HepG2 (cell line): ENCODE data around the gene FRMD1. TPM values are rescaled to one million over a fixed set of nuclear protein-coding genes. Genes with fewer than 3 reads are reported as not detected.

Experiments
- AKAP8 ChIP-seq: sonication (generic); formaldehyde crosslinking; IDR thresholded peaks from 2 replicates; pipeline ENCODE4 v1.5.1; 2020; ENCODE audit warnings: mild to moderate bottlenecking, missing genetic modification reagents
- ARID3A ChIP-seq: IDR thresholded peaks from 2 replicates; pipeline ENCODE4 v1.6.1; 2012; ENCODE audit warnings: low read depth, low read length, improper control_type of control experiment
- ARNTL ChIP-seq: sonication (generic); formaldehyde crosslinking; IDR thresholded peaks from 2 replicates; pipeline ENCODE4 v1.4.0; 2020; ENCODE audit warnings: mild to moderate bottlenecking, missing genetic modification reagents
- CENPBD1 ChIP-seq: sonication (generic); formaldehyde crosslinking; IDR thresholded peaks from 2 replicates; pipeline ENCODE4 v1.8.0; 2022; ENCODE audit warnings: missing genetic modification reagents, low read depth, mild to moderate bottlenecking, borderline replicate concordance
- CHD2 ChIP-seq: IDR thresholded peaks from 2 replicates; pipeline ENCODE4 v1.6.1; 2011; ENCODE audit warnings: low read depth, low read length, improper control_type of control experiment
- DMAP1 ChIP-seq: IDR thresholded peaks from 2 replicates; pipeline ENCODE4 v1.6.1; 2016
- FOXO1 ChIP-seq: sonication (generic); formaldehyde crosslinking; IDR thresholded peaks from 2 replicates; pipeline ENCODE4 v1.4.0; 2020; ENCODE audit warnings: missing genetic modification reagents
- HMGXB4 ChIP-seq, 2 experiments: sonication (generic) in 1 of 2; formaldehyde crosslinking in 1 of 2; IDR thresholded peaks; 2 replicates each; pipeline versions ENCODE4 v1.4.0 to v1.6.1; 2018 to 2020; ENCODE audit warnings: missing genetic modification reagents in 2 of 2, borderline replicate concordance in 1 of 2, low read depth in 1 of 2, mild to moderate bottlenecking in 1 of 2, missing biosample characterization in 1 of 2
- KDM5A ChIP-seq: fragments of 200-600 bp; sonication (generic); IDR thresholded peaks from 2 replicates; pipeline ENCODE4 v1.7.0; 2018; ENCODE audit warnings: antibody characterized with exemption, mild to moderate bottlenecking, low read length, borderline replicate concordance
- MIER3 ChIP-seq: IDR thresholded peaks from 2 replicates; pipeline ENCODE4 v1.6.1; 2016; ENCODE audit warnings: missing compliant biosample characterization, borderline replicate concordance
- MTERF4 ChIP-seq: sonication (generic); formaldehyde crosslinking; IDR thresholded peaks from 2 replicates; pipeline ENCODE4 v1.8.0; 2023; ENCODE audit warnings: mild to moderate bottlenecking, missing genetic modification reagents
- MYPOP ChIP-seq: sonication (generic); formaldehyde crosslinking; IDR thresholded peaks from 2 replicates; pipeline ENCODE4 v1.8.1; 2023; ENCODE audit warnings: mild to moderate bottlenecking, moderate library complexity, missing genetic modification reagents
- PPARG ChIP-seq: conservative IDR thresholded peaks from 2 replicates; pipeline ENCODE4 v1.6.1; 2016; ENCODE audit warnings: missing biosample characterization, missing genetic modification reagents
- RBM39 ChIP-seq: fragments of 200-400 bp; formaldehyde crosslinking; IDR thresholded peaks from one replicate; pipeline ENCODE4 v1.6.1; 2018; ENCODE audit warnings: antibody characterized with exemption, mild to moderate bottlenecking, low read depth, low read length; ENCODE audit not compliant: poor library complexity, severe bottlenecking
- REPIN1 ChIP-seq: sonication (generic); formaldehyde crosslinking; IDR thresholded peaks from 2 replicates; pipeline ENCODE4 v1.8.0; 2022; ENCODE audit warnings: missing genetic modification reagents, low read depth, mild to moderate bottlenecking, borderline replicate concordance
- SALL2 ChIP-seq: sonication (generic); formaldehyde crosslinking; IDR thresholded peaks from 2 replicates; pipeline ENCODE4 v1.8.1; 2023; ENCODE audit warnings: mild to moderate bottlenecking, missing genetic modification reagents, inconsistent platforms
- STAG1 ChIP-seq: sonication (generic); formaldehyde crosslinking; IDR thresholded peaks from 2 replicates; pipeline ENCODE4 v1.4.0; 2020; ENCODE audit warnings: missing genetic modification reagents
- TAF15 ChIP-seq: fragments of 200-400 bp; formaldehyde crosslinking; IDR thresholded peaks from one replicate; pipeline ENCODE4 v1.6.1; 2018; ENCODE audit warnings: mild to moderate bottlenecking, low read depth, low read length; ENCODE audit not compliant: poor library complexity, severe bottlenecking
- TBL1XR1 ChIP-seq: fragments of 150-350 bp; IDR thresholded peaks from 2 replicates; pipeline ENCODE4 v1.6.1; 2014; ENCODE audit warnings: borderline replicate concordance, low read length; ENCODE audit not compliant: partially characterized antibody
- THAP8 ChIP-seq: sonication (generic); formaldehyde crosslinking; IDR thresholded peaks from 2 replicates; pipeline ENCODE4 v1.5.1; 2020; ENCODE audit warnings: missing genetic modification reagents, mild to moderate bottlenecking, borderline replicate concordance
- ZNF12 ChIP-seq: sonication (generic); formaldehyde crosslinking; IDR thresholded peaks from 2 replicates; pipeline ENCODE4 v1.5.0; 2020; ENCODE audit warnings: missing genetic modification reagents
- ZNF530 ChIP-seq: sonication (generic); formaldehyde crosslinking; IDR thresholded peaks from 2 replicates; pipeline ENCODE4 v1.5.0; 2020; ENCODE audit warnings: low read depth, mild to moderate bottlenecking, missing genetic modification reagents
- ZNF589 ChIP-seq: sonication (generic); formaldehyde crosslinking; conservative IDR thresholded peaks from 2 replicates; pipeline ENCODE4 v1.8.0; 2022; ENCODE audit warnings: mild to moderate bottlenecking, moderate library complexity, missing genetic modification reagents
- ZNF672 ChIP-seq: sonication (generic); formaldehyde crosslinking; IDR thresholded peaks from 2 replicates; pipeline ENCODE4 v1.8.1; 2022; ENCODE audit warnings: missing genetic modification reagents
- ZNF781 ChIP-seq: sonication (generic); formaldehyde crosslinking; IDR thresholded peaks from 2 replicates; pipeline ENCODE4 v1.5.1; 2020; ENCODE audit warnings: borderline replicate concordance, mild to moderate bottlenecking, missing genetic modification reagents; ENCODE audit errors: not compliant biosample characterization
- polyA plus RNA-seq, 8 experiments: library from polyadenylated mRNA; depleted of rRNA in 3 of 8; stranded (reverse) in 7 of 8; unstranded in 1 of 8; fragments of >200 nt; fragmentation: Illumina TruSeq in 4 of 8; extraction: Trizol in 4 of 8; gene quantifications; 2 replicates each; pipeline versions ENCODE4 v1.2.1 to v1.2.3, GENCODE V29; 2011 to 2016; ENCODE audit warnings: low read depth in 4 of 8, missing spikeins in 1 of 8, mixed read lengths in 1 of 8; ENCODE audit not compliant: insufficient read depth in 1 of 8
- total RNA-seq, 5 experiments: library from RNA; depleted of rRNA; stranded (reverse); fragments of >200 nt; fragmentation: Illumina TruSeq; extraction: Trizol; gene quantifications; 2 replicates each; pipeline ENCODE4 v1.2.3, GENCODE V29; 2016; ENCODE audit warnings: low read depth in 1 of 5

FRMD1 gene
- total and polyA plus RNA-seq, 2 of the 13 experiments (the other 11 are each of a cell fraction or from before 2014, with no cell fraction given): 0.01 TPM; not detected in 1

GRCh38 chr6:168060521-168060931 is 18.5 kb downstream of the FRMD1 start (continued):
- TF ChIP-seq FOXO1 (CRISPR knock-in tag) (no peak), ARNTL (CRISPR knock-in tag) (no peak), KDM5A (no peak), ZNF672 (CRISPR knock-in tag) (no peak), REPIN1 (CRISPR knock-in tag) (peak; percentile 43; the same call in 1 of the 2 replicates), MYPOP (CRISPR knock-in tag) (no peak), ZNF12 (CRISPR knock-in tag) (no peak), CHD2 (no peak), ZNF530 (CRISPR knock-in tag) (no peak), RBM39 (no peak), CENPBD1 (CRISPR knock-in tag) (no peak), TAF15 (no peak), MIER3 (CRISPR knock-in tag) (no peak), DMAP1 (CRISPR knock-in tag) (no peak), PPARG (no peak), ARID3A (no peak), AKAP8 (CRISPR knock-in tag) (no peak), THAP8 (CRISPR knock-in tag) (no peak), ZNF589 (CRISPR knock-in tag) (no peak), ZNF781 (no peak), MTERF4 (CRISPR knock-in tag) (no peak), HMGXB4 (CRISPR knock-in tag; IDR thresholded peaks at IDR 0.05; ENCODE audit: borderline replicate concordance in 1 of 2, low read depth in 1 of 2) (peak in 1 of 2 experiments; percentile 50; a peak in 2 of 4 replicates), TBL1XR1 (no peak), SALL2 (CRISPR knock-in tag) (no peak), STAG1 (CRISPR knock-in tag) (peak; percentile 98)
